Prostate gland (tissue), 2 donors: Measurements from ENCODE around the gene NLGN2.

Experiments
- CTCF ChIP-seq, 4 experiments: fragments of 200-600 bp in 2 of 4; fragments of 450-650 bp in 2 of 4; sonication (generic) in 2 of 4; IDR thresholded peaks; 1 replicate in 3 of 4; 2 replicates in 1 of 4; pipeline ENCODE4 v1.5.1; 2016 to 2019; ENCODE audit warnings: antibody characterized with exemption in 4 of 4, mild to moderate bottlenecking in 2 of 4, moderate library complexity in 2 of 4
- POLR2A ChIP-seq: fragments of 450-650 bp; IDR thresholded peaks from one replicate; pipeline ENCODE4 v1.6.1; 2016; ENCODE audit warnings: antibody characterized with exemption, mild to moderate bottlenecking

DNA sequence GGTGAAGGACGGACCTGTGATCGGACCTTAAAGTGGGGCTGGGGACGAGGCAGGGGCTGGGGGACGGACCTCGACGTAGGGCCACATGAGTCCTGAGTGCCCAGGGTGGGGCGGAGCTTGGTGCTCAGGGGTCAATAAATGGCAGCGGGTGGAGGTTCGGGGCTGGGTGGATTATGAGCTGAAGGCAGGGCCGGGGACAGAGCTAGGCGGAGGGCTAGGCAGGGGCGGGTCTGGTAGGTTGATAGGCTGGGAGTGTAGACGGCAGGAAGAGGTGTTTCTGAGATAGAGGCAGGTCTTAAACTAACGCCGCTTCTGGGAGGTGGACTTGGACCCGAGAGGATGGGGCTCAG is 37.9 kb downstream of the NLGN2 start:
- no peak for TF ChIP-seq CTCF (IDR thresholded peaks at IDR 0.05)
- TF ChIP-seq POLR2A = no peak
